Body of pancreas (tissue), 4 donors: Measurements from ENCODE around the gene SP140. TPM values are rescaled to one million over a fixed set of nuclear protein-coding genes. Genes with fewer than 3 reads are reported as not detected.
"Not testable (repeated sequence)": the region's sequence is repeated elsewhere in the genome, so short reads cannot be mapped to it uniquely, and the experiment has no call there.

Experiments
- ATAC-seq: fragments of 150-250 bp; one replicate; pipeline ENCODE4 v1.9.1; 2016
- DNase-seq, 4 donors: peaks; one replicate each; pipeline ENCODE4 v3.0.0-alpha.2; 2019
- H3K27ac ChIP-seq, 4 donors: fragments of 200-600 bp; sonication (generic); 1 replicate in 3 of 4; 2 replicates in 1 of 4; pipeline versions ENCODE4 v1.5.1 to v1.6.1; 2016 to 2019; ENCODE audit warnings: mild to moderate bottlenecking in 1 of 4, mixed read lengths in 1 of 4, moderate library complexity in 1 of 4
- H3K27me3 ChIP-seq, 2 donors: fragments of 200-600 bp; sonication (generic); one replicate each; pipeline ENCODE4 v1.6.0; 2016; ENCODE audit warnings: mild to moderate bottlenecking in 1 of 2
- H3K36me3 ChIP-seq, 2 donors: fragments of 200-600 bp; sonication (generic); replicated peaks in 1 of 2; 2 replicates each; pipeline ENCODE4 v1.5.1; 2016; ENCODE audit warnings: low read depth in 2 of 2; ENCODE audit not compliant: insufficient read depth in 1 of 2
- H3K4me1 ChIP-seq: fragments of 200-600 bp; sonication (generic); one replicate; pipeline ENCODE4 v1.6.0; 2016
- H3K4me3 ChIP-seq, 2 donors: fragments of 200-600 bp; sonication (generic); 1 replicate in 1 of 2; 2 replicates in 1 of 2; pipeline ENCODE4 v1.5.1; 2016 to 2019
- H3K9me3 ChIP-seq, 3 donors: fragments of 200-600 bp; sonication (generic); 1 replicate in 2 of 3; 2 replicates in 1 of 3; pipeline ENCODE4 v1.5.1; 2016
- CTCF ChIP-seq, 7 experiments: fragments of 450-650 bp in 4 of 7; fragments of 200-600 bp in 3 of 7; sonication (generic) in 3 of 7; IDR thresholded peaks; one replicate each; pipeline ENCODE4 v1.5.1; 2016 to 2019; ENCODE audit warnings: antibody characterized with exemption in 7 of 7
- POLR2A ChIP-seq, 3 donors: fragments of 450-650 bp; IDR thresholded peaks; one replicate each; pipeline ENCODE4 v1.6.1; 2016; ENCODE audit warnings: antibody characterized with exemption in 3 of 3, mild to moderate bottlenecking in 2 of 3
- WGBS, 2 donors: methylation state at CpG; one replicate each; pipeline ENCODE4 v1.1.5; 2017; 5-methylcytosine and 5-hydroxymethylcytosine counted together
- intact Hi-C: fragments of 100-400 bp; cut with DNase I; formaldehyde crosslinking; loops from one replicate; pipeline ENCODE4 v1.15.1; 2023
- total RNA-seq, 2 donors: library from RNA; depleted of rRNA; stranded (reverse); fragments of >200 nt; gene quantifications; one replicate each; pipeline ENCODE4 v1.1.0, GENCODE V29; 2016

The SP140 gene
- total RNA-seq, 2 donors from 2014 or later: 0.33 to 0.52 TPM

DNA sequence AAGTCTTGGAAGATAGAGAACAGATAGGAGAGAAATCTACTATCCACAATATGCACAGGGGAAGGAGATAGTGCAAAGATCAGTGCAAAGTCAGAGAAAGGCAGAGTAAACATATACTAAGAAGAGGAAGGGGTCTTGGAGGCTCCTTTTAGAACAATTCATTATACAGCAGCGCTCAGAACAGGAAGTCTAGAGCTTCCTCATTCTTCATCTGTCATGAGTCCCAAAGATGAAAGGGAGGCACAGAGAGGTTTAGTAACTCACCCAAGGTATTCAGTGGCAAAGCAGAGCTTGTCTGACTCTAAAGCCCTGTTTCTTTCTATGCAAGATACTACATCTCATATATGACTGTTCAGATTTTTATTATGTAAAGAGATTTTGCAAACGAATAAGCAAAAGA is 7.1 kb upstream of the SP140 start:
- 34 to 44% methylated on average over 2 of the region's 2 CpGs for WGBS, 2 donors
- no peak for ATAC-seq
- Histone ChIP-seq H3K9me3 (no peaks in the 10 kb centered on the region), H3K4me1 (peaks cover 17% of the 10 kb centered on the region), H3K27me3 (no peaks in the 10 kb centered on the region), H3K36me3 (peaks cover 0 to 2% of the 10 kb centered on the region in 2 donors), H3K4me3 (no peak overlapping the region), H3K27ac (no peak overlapping the region)
- intact Hi-C loops: no loop called here
- no peak for TF ChIP-seq POLR2A (IDR thresholded peaks at IDR 0.05)
- TF ChIP-seq CTCF (IDR thresholded peaks at IDR 0.05): no peak
- peak in 1 of 4 donors; percentile 14 for DNase-seq

DNA sequence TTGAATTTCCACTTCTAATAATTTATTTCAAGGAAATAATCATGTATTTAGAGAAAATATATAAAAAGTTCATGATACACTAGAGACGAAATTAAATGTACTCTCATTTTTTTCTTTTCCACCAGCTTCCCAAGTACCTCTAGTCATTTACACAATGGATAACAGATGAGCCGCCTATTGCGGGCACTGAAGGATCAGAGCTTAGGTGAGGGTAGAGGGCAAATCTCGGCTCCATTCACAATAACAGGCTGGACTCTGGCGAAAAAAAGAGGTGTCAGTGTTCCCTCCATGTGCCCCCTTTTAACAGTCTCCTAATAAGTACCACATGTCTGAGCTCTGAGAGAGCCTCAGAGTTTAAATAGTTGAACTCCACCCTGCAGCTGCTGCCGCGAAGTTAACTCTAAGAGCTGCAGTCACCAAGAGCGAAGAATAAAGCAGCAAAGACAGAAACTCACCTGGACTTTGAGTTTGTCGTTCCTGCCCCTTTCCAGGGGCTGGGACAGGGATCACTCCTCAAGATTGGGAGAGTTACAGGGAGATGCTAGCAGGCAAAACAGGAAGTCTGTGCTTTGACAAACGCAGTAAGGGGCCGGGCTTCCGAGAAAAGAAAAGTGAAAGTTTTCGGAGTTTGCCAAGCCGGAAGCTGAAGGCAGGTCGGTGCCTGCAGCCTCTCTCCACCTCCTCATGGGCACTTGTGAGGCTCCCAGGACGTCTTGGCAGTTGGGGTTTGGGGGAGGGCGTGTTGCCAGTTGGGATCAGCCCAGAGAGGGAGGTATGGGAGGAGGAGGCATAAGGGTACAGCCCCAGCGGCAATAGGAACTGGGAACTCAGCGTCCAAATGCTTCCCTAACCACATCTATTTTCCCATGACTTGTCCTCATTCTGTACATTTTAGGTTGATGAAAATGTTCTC is 5.9 kb upstream of the SP140 start, which contains the start of gene SP110:
TSS of gene SP110 (minus strand) at position 566 of the 913 bp plus-strand sequence. CDS start 3,057 bp downstream, outside the sequence.
- H3K4me3 ChIP-seq: peak within 1 kb of the TSS; percentile 19 to 42
- intact Hi-C loops: no loop called here
- H3K27me3 ChIP-seq: no peaks in the 10 kb centered on the region
- H3K36me3 ChIP-seq: peaks cover 0 to under 1% of the 10 kb centered on the region in 2 donors
- H3K9me3 ChIP-seq: no peaks in the 10 kb centered on the region
- 0% methylated on average over 18 to 19 of the region's 19 CpGs for WGBS, 2 donors
- peak in 2 of 3 donors; percentile 59 to 63 for TF ChIP-seq POLR2A (IDR thresholded peaks at IDR 0.05)
- TF ChIP-seq CTCF (IDR thresholded peaks at IDR 0.05): peak in 2 of 7 experiments; percentile 7 to 31
- H3K27ac ChIP-seq: peak within 1 kb of the TSS; percentile 51 to 80 (median 66)
- ATAC-seq: peak; percentile 86
- peaks cover 17% of the 10 kb centered on the region for H3K4me1 ChIP-seq
- DNase-seq: peak; percentile 84 to 91 (median 90)

- Histone ChIP-seq H3K9me3 (no peaks in the 10 kb centered on the region), H3K27me3 (no peaks in the 10 kb centered on the region), H3K4me3 (peak overlapping the region in 1 of 2 donors; percentile 42), H3K36me3 (no peaks in the 10 kb centered on the region), H3K4me1 (peaks cover 17% of the 10 kb centered on the region), H3K27ac (peak overlapping the region; percentile 30 to 80 (median 66))
- WGBS, 2 donors: 93 to 100% methylated on average over 1 of the region's 1 CpG
- TF ChIP-seq CTCF (IDR thresholded peaks at IDR 0.05) (no peak), POLR2A (IDR thresholded peaks at IDR 0.05) (no peak)
- intact Hi-C loops: no loop called here
- peak in 1 of 4 donors; percentile 9 for DNase-seq
- ATAC-seq: peak; percentile 20
Observed at GRCh38 chr2:230220347-230220969, 5.1 kb upstream of the SP140 start.

GRCh38 chr2:230221493-230221892 is 4.0 kb upstream of the SP140 start:
- Histone ChIP-seq H3K36me3 (no peaks in the 10 kb centered on the region), H3K27ac (no peak overlapping the region), H3K27me3 (no peaks in the 10 kb centered on the region), H3K9me3 (no peaks in the 10 kb centered on the region), H3K4me3 (no peak overlapping the region), H3K4me1 (peaks cover 17% of the 10 kb centered on the region)
- ATAC-seq (no peak), DNase-seq (no peak)
- TF ChIP-seq CTCF (IDR thresholded peaks at IDR 0.05) (no peak), POLR2A (IDR thresholded peaks at IDR 0.05) (no peak)
- 91 to 96% methylated on average over 4 of the region's 4 CpGs for WGBS, 2 donors
- intact Hi-C loops: no loop called here

DNA sequence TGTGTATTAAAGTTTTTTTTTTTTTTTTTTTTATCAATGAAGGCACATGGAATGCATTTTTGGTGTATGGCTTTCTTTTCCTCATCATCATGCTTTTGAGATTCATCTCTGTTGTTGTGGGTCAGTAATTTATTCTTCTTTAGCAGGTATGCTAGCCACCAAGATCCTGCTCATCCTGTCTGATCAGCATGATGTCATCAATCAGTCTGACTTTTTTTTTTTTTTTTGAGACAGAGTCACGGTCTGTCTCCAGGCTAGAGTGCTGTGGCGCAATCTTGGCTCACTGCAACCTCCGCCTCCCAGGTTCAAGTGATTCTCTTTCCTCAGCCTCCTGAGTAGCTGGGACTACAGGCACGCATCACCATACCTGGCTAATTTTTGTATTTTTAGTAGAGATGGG is 2.7 kb upstream of the SP140 start:
- H3K4me1 ChIP-seq: peaks cover 17% of the 10 kb centered on the region
- ATAC-seq, DNase-seq, H3K4me3 ChIP-seq, intact Hi-C loops, H3K27me3 ChIP-seq, H3K9me3 ChIP-seq, H3K27ac ChIP-seq, H3K36me3 ChIP-seq: not testable (repeated sequence)
- WGBS, 2 donors: 86% methylated on average over 4 of the region's 4 CpGs
